Smooth muscle cell (in vitro differentiated cells): ENCODE measurements around the gene JAGN1. TPM values are rescaled to one million over a fixed set of nuclear protein-coding genes. Genes with fewer than 3 reads are reported as not detected.
"Not testable (repeated sequence)": the region's sequence is repeated elsewhere in the genome, so short reads cannot be mapped to it uniquely, and the experiment has no call there.

ENCODE experiments used
- DNase-seq: peaks from one replicate; lab custom pipeline; 2025; ENCODE audit not compliant: unreplicated experiment; lab: John Stamatoyannopoulos, UW
- H2AFZ ChIP-seq: fragments of 200-600 bp; sonication (generic); 2 replicates; pipeline ENCODE4 v1.6.0; 2016; ENCODE audit warnings: antibody characterized with exemption, low read depth, mild to moderate bottlenecking
- H3F3A ChIP-seq: fragments of 200-600 bp; sonication (generic); 2 replicates; pipeline ENCODE4 v1.6.0; 2017; ENCODE audit warnings: antibody characterized with exemption, low read depth
- H3K27ac ChIP-seq: fragments of 200-600 bp; sonication (generic); 2 replicates; pipeline ENCODE4 v1.5.1; 2016; ENCODE audit warnings: low read depth, mild to moderate bottlenecking
- H3K27me3 ChIP-seq: fragments of 200-600 bp; sonication (generic); 2 replicates; pipeline ENCODE4 v1.6.1; 2016; ENCODE audit warnings: low read depth, mild to moderate bottlenecking
- H3K36me3 ChIP-seq: fragments of 200-600 bp; sonication (generic); 2 replicates; pipeline ENCODE4 v1.5.1; 2016; ENCODE audit warnings: low read depth
- H3K4me1 ChIP-seq: fragments of 200-600 bp; sonication (generic); 2 replicates; pipeline ENCODE4 v1.5.1; 2016; ENCODE audit warnings: low read depth
- H3K4me2 ChIP-seq: fragments of 200-600 bp; sonication (generic); 2 replicates; pipeline ENCODE4 v1.6.0; 2016; ENCODE audit warnings: mild to moderate bottlenecking
- H3K4me3 ChIP-seq: fragments of 200-600 bp; sonication (generic); 2 replicates; pipeline ENCODE4 v1.5.1; 2016; ENCODE audit warnings: mild to moderate bottlenecking
- H3K79me2 ChIP-seq: fragments of 200-600 bp; sonication (generic); 2 replicates; pipeline ENCODE4 v1.6.0; 2016; ENCODE audit warnings: low read depth, mild to moderate bottlenecking
- H3K9ac ChIP-seq: fragments of 200-600 bp; sonication (generic); 2 replicates; pipeline ENCODE4 v1.6.0; 2016; ENCODE audit warnings: low read depth
- H3K9me3 ChIP-seq: fragments of 200-600 bp; sonication (generic); replicated peaks from 2 replicates; pipeline ENCODE4 v1.5.1; 2016; ENCODE audit warnings: low read depth
- H4K20me1 ChIP-seq: fragments of 200-600 bp; sonication (generic); 2 replicates; pipeline ENCODE4 v1.6.0; 2016; ENCODE audit warnings: low read depth
- WGBS: methylation state at CpG from one replicate; pipeline ENCODE4 v1.1.7; 2016; ENCODE audit warnings: low lambda C conversion rate; 5-methylcytosine and 5-hydroxymethylcytosine counted together
- polyA plus RNA-seq: library from polyadenylated mRNA; unstranded; fragments of >200 nt; fragmentation: Nextera tagmentation; extraction: Ambion mirVana; gene quantifications from 2 replicates; pipeline ENCODE4 v1.2.1, GENCODE V29; 2016
- total RNA-seq: library from RNA; depleted of rRNA; stranded (reverse); fragments of >200 nt; gene quantifications from 2 replicates; pipeline ENCODE4 v1.2.3, GENCODE V29; 2014
- TF ChIP-seq, protein P1 (sequence below): fragments of 200-600 bp; sonication (generic); IDR thresholded peaks from 2 replicates; pipeline ENCODE4 v1.5.1; 2017; ENCODE audit warnings: borderline replicate concordance, mild to moderate bottlenecking, antibody characterized with exemption; ENCODE audit not compliant: insufficient read depth, poor library complexity, severe bottlenecking

Gene JAGN1
- total and polyA plus RNA-seq, 2 experiments from 2014 or later = 36.8 to 37.3 TPM

DNA sequence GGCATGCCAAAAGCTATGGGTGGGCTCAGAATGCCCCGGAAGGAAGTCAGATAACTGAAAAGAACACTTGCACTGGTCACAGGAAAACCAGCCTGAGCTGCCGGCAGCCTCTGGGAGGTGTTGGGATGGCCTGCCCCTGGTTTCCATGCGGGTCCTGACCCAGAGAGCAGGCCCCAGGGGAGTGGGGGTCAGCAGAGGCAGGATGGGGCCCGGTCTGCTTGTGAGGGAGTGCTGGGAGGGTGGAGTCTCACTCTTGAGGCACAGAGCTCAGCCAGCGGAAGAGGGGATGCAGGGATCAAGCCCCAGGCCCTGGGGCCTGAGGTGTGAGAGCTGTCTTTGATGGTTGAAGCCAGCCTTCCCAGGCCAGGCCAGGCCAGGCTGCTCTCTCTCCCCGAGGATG, 44.2 kb upstream of the JAGN1 start:
- 84% methylated on average over 6 of the region's 6 CpGs for WGBS
- Histone ChIP-seq H2AFZ (no peak overlapping the region), H4K20me1 (no peaks in the 10 kb centered on the region), H3K27me3 (no peaks in the 10 kb centered on the region), H3K9me3 (no peaks in the 10 kb centered on the region), H3K27ac (no peak overlapping the region), H3K4me2 (no peak overlapping the region), H3K79me2 (peaks cover 2% of the 10 kb centered on the region), H3K4me1 (no peaks in the 10 kb centered on the region), H3F3A (no peaks in the 10 kb centered on the region), H3K4me3 (no peak overlapping the region), H3K36me3 (no peaks in the 10 kb centered on the region), H3K9ac (no peak overlapping the region)
- DNase-seq = no peak
- TF ChIP-seq, protein P1, sequence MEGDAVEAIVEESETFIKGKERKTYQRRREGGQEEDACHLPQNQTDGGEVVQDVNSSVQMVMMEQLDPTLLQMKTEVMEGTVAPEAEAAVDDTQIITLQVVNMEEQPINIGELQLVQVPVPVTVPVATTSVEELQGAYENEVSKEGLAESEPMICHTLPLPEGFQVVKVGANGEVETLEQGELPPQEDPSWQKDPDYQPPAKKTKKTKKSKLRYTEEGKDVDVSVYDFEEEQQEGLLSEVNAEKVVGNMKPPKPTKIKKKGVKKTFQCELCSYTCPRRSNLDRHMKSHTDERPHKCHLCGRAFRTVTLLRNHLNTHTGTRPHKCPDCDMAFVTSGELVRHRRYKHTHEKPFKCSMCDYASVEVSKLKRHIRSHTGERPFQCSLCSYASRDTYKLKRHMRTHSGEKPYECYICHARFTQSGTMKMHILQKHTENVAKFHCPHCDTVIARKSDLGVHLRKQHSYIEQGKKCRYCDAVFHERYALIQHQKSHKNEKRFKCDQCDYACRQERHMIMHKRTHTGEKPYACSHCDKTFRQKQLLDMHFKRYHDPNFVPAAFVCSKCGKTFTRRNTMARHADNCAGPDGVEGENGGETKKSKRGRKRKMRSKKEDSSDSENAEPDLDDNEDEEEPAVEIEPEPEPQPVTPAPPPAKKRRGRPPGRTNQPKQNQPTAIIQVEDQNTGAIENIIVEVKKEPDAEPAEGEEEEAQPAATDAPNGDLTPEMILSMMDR = no peak

DNA sequence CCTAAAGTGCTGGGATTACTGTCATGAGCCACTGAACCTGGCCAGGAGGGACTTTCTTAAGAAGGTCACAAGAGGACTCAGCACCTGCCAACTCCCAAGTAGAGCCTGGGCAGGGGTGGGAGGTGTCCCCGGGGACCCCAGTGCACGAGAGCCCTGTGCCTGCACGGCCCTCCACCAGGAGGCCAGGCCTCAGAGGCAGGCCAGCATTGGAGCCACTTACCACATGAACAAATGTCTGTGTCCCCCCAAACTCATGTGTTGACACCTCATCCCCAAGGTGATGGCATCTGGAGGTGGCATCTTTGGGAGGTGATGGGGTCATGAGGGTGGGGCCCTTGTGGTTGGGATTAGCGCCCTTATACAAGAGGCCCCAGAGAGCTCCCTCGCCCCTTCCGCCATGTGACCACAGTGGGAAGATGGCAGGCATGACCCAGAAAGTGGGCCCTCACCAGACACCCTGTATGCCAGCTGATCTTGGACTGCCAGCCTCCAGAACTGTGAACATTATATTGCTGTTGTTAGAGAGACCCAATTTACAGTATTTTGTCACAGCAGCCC, 43.4 kb upstream of the JAGN1 start:
- no peaks in the 10 kb centered on the region for H3K27me3 ChIP-seq
- H3K27ac ChIP-seq = no peak overlapping the region
- H3K9ac ChIP-seq = no peak overlapping the region
- no peaks in the 10 kb centered on the region for H3K4me1 ChIP-seq
- no peak for DNase-seq
- no peaks in the 10 kb centered on the region for H3F3A ChIP-seq
- peaks cover 2% of the 10 kb centered on the region for H3K79me2 ChIP-seq
- no peak overlapping the region for H2AFZ ChIP-seq
- no peak overlapping the region for H3K4me3 ChIP-seq
- H3K36me3 ChIP-seq = no peaks in the 10 kb centered on the region
- H3K4me2 ChIP-seq = no peak overlapping the region
- TF ChIP-seq, protein P1 = no peak
- H4K20me1 ChIP-seq = no peaks in the 10 kb centered on the region
- WGBS = 93% methylated on average over 6 of the region's 6 CpGs
- no peaks in the 10 kb centered on the region for H3K9me3 ChIP-seq

DNA sequence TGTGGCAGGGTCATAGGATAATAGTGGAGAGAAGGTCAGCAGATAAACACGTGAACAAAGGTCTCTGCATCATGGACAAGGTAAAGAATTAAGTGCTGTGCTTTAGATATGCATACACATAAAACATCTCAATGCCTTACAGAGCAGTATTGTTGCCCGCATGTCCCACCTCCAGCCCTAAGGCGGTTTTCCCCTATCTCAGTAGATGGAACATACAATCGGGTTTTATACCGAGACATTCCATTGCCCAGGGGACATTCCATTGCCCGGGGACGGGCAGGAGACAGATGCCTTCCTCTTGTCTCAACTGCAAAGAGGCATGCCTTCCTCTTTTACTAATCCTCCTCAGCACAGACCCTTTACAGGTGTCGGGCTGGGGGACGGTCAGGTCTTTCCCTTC, 42.5 kb upstream of the JAGN1 start:
- not testable (repeated sequence) for H3K9me3 ChIP-seq, H3K4me2 ChIP-seq, H4K20me1 ChIP-seq, H3K27ac ChIP-seq, DNase-seq, H3F3A ChIP-seq, H3K4me1 ChIP-seq, H3K9ac ChIP-seq, H3K79me2 ChIP-seq, H2AFZ ChIP-seq, H3K27me3 ChIP-seq, H3K36me3 ChIP-seq, H3K4me3 ChIP-seq
- 35% methylated on average over 9 of the region's 9 CpGs for WGBS

DNA sequence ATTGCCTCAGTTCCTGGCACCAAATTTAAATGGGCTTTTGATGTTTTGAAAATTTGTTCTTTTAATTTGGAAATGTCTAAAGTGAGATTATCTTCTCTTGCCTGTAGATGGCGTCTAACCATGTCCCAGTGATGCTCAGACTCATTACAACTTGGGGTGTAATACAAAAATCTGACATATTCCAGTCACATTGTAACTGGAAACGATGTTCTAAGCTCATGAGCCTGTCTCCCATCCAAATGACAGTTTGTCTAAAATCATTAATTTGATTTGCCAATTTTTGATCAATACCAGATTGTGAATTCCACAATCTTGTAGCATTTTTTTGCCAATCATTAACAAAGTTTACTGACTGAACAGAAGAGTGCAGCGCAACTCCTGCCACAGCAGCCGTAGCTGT, 41.5 kb upstream of the JAGN1 start:
- H4K20me1 ChIP-seq, H3K27me3 ChIP-seq, H3K36me3 ChIP-seq, H2AFZ ChIP-seq, H3K9me3 ChIP-seq, H3K27ac ChIP-seq, H3K79me2 ChIP-seq, H3K4me1 ChIP-seq, DNase-seq, H3K4me2 ChIP-seq, H3K9ac ChIP-seq, H3F3A ChIP-seq, H3K4me3 ChIP-seq: not testable (repeated sequence)
- WGBS = 42% methylated on average over 4 of the region's 4 CpGs
- TF ChIP-seq, protein P1 = peak; percentile 62

DNA sequence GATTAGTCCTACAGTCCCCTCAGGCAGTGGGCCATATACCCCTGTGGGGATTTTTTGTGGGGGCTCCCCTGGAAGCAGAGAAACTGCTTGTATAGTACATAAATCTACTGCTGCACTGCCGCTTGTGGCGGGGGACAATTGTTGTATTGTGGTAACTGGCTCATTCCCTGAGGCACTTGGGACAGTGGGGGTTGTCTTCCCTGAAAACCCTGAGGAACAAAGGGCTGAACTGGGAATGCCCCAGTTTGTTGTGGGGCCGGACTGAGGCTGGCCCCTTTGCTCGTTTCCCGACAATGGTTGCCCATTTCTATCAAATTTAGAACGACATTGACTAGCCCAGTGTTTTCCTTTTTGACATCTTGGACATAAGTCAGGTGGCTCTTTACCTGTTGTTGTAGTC, 39.0 kb upstream of the JAGN1 start:
- not testable (repeated sequence) for H2AFZ ChIP-seq, H3K9me3 ChIP-seq, H4K20me1 ChIP-seq, DNase-seq, H3K4me2 ChIP-seq, H3K4me3 ChIP-seq, H3K9ac ChIP-seq, H3K4me1 ChIP-seq, H3K27ac ChIP-seq, H3K79me2 ChIP-seq, H3F3A ChIP-seq, H3K27me3 ChIP-seq, H3K36me3 ChIP-seq
- WGBS = 75% methylated on average over 6 of the region's 6 CpGs

DNA sequence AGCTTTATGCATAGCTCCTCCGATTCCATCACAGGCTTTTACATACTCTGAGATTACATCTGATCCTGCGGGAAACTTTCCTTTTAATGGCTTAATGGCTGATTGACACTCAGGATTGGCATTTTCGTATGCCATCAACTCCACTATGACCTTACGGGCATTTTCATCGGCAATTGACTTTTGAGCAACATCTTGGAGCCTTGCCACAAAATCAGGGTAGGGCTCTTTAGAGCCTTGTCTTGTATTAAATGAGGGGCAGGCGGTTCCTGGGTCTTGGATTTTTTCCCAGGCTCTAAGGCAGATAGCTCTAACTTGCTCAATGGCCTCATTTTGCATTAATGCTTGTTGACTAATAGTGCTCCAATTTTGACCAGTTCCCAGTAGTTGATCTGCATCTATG, 38.5 kb upstream of the JAGN1 start:
- not testable (repeated sequence) for H3K4me3 ChIP-seq, DNase-seq, H3K27ac ChIP-seq, H3K27me3 ChIP-seq, H3K4me1 ChIP-seq, H4K20me1 ChIP-seq, H2AFZ ChIP-seq, H3K4me2 ChIP-seq, H3F3A ChIP-seq, H3K9ac ChIP-seq, H3K9me3 ChIP-seq, H3K79me2 ChIP-seq, H3K36me3 ChIP-seq
- WGBS = 58% methylated on average over 6 of the region's 6 CpGs
